K562 (cell line): Measurements from ENCODE around the gene CHST15. TPM values are rescaled to one million over a fixed set of nuclear protein-coding genes. Genes with fewer than 3 reads are reported as not detected.

Experiments
- AFF1 ChIP-seq, 2 experiments: fragments of 450-650 bp; IDR thresholded peaks; 2 replicates each; pipeline ENCODE4 v1.6.1; 2018; ENCODE audit warnings: mild to moderate bottlenecking in 2 of 2, low read depth in 1 of 2; ENCODE audit not compliant: partially characterized antibody in 2 of 2
- CHD7 ChIP-seq: fragments of 200-600 bp; sonication (generic); IDR thresholded peaks from one replicate; pipeline ENCODE4 v1.6.1; 2012; ENCODE audit warnings: mild to moderate bottlenecking, low read depth, low read length, inconsistent platforms
- CXXC5 ChIP-seq: fragments of 250-450 bp; sonication (Bioruptor Pico); IDR thresholded peaks from 2 replicates; pipeline ENCODE4 v1.8.0; 2022; ENCODE audit warnings: inconsistent platforms, mild to moderate bottlenecking, moderate library complexity
- PCBP1 ChIP-seq: fragments of 200-400 bp; formaldehyde crosslinking; IDR thresholded peaks from 2 replicates; pipeline ENCODE4 v1.6.1; 2018; ENCODE audit warnings: mild to moderate bottlenecking, low read depth, low read length; ENCODE audit not compliant: poor library complexity, severe bottlenecking
- ZNF12 ChIP-seq: sonication (generic); formaldehyde crosslinking; IDR thresholded peaks from 2 replicates; pipeline ENCODE4 v1.4.0; 2020; ENCODE audit warnings: mild to moderate bottlenecking, missing genetic modification reagents
- ZNF280B ChIP-seq: fragments of 250-450 bp; sonication (Bioruptor Pico); IDR thresholded peaks from 2 replicates; pipeline ENCODE4 v1.5.1; 2021; ENCODE audit warnings: mild to moderate bottlenecking
- polyA plus RNA-seq, 8 experiments: library from polyadenylated mRNA; depleted of rRNA in 4 of 8; stranded (reverse) in 5 of 8; unstranded in 3 of 8; fragments of >200 nt; fragmentation: Nextera tagmentation in 2 of 8; fragmentation: Illumina TruSeq in 1 of 8; extraction: Ambion mirVana in 2 of 8; extraction: Trizol in 1 of 8; gene quantifications; 2 replicates each; pipeline versions ENCODE4 v1.2.1 to v1.2.3, GENCODE V29; 2011 to 2014; ENCODE audit warnings: inconsistent platforms in 1 of 8, missing spikeins in 1 of 8
- total RNA-seq, 7 experiments: library from RNA; depleted of rRNA in 6 of 7; stranded (reverse); fragments of >200 nt in 6 of 7; fragmentation: Illumina TruSeq in 2 of 7; extraction: Trizol in 2 of 7; gene quantifications; 2 replicates each; pipeline versions ENCODE4 v1.2.1 to v1.2.3, GENCODE V29; 2011 to 2021; ENCODE audit warnings: low replicate concordance in 1 of 7

The CHST15 gene
- total and polyA plus RNA-seq, 9 of the 15 experiments (the other 6 are each of a cell fraction or from before 2014, with no cell fraction given), result 0.04 to 0.16 (median 0.08) TPM

- TF ChIP-seq CHD7, result no peak
- no peak for TF ChIP-seq CXXC5
- no peak for TF ChIP-seq ZNF12 (CRISPR knock-in tag)
- no peak for TF ChIP-seq AFF1 (IDR thresholded peaks at IDR 0.05; ENCODE audit: low read depth in 1 of 2, partially characterized antibody in 2 of 2)
- no peak for TF ChIP-seq PCBP1
- no peak for TF ChIP-seq ZNF280B
Measured at GRCh38 chr10:124040451-124041188, 52.8 kb downstream of the CHST15 start (continued).
